Astrocyte of the hippocampus (primary cell): ENCODE data around the gene NLRX1.
"Not testable (repeated sequence)": the region's sequence is repeated elsewhere in the genome, so short reads cannot be mapped to it uniquely, and the experiment has no call there.

Experiments used
- DNase-seq: peaks from one replicate; pipeline ENCODE4 v3.0.0; 2011; ENCODE audit warnings: low read depth, low spot score

Gene NLRX1

DNA sequence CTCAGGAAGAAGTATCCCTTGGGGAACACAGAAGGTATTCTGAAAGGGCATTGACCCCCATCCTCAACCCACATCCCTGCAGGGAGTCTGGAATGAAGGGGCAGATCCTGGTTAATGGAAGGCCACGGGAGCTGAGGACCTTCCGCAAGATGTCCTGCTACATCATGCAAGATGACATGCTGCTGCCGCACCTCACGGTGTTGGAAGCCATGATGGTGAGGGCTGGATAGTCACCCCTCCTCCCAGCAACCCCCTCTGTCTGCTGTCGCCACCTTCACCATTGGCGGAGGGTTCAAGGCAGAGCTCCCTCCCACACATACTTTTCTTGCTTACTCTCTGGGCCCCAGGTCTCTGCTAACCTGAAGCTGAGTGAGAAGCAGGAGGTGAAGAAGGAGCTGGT is 14.3 kb upstream of the NLRX1 start:
- no peak for DNase-seq

GRCh38 chr11:119155733-119156492 is 12.6 kb upstream of the NLRX1 start:
- no peak for DNase-seq

DNA sequence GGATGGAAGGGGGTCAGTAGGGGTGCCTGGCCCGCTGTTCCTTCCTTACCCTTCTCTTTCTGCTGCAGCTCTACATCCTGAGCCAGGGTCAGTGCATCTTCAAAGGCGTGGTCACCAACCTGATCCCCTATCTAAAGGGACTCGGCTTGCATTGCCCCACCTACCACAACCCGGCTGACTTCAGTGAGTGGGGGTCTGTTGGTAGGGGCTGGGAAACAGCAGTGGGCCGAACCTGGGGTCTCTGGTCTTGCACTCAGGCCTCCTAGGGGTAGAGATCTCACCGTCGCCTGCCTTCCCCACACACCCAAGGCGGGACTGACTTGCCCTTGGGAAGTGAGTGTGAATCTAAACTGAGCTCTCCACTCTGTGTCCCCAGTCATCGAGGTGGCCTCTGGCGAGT is 12.0 kb upstream of the NLRX1 start:
- DNase-seq = no peak

GRCh38 chr11:119157063-119157462 is 11.5 kb upstream of the NLRX1 start:
- DNase-seq = no peak

GRCh38 chr11:119158467-119158866 is 10.1 kb upstream of the NLRX1 start:
- no peak for DNase-seq

DNA sequence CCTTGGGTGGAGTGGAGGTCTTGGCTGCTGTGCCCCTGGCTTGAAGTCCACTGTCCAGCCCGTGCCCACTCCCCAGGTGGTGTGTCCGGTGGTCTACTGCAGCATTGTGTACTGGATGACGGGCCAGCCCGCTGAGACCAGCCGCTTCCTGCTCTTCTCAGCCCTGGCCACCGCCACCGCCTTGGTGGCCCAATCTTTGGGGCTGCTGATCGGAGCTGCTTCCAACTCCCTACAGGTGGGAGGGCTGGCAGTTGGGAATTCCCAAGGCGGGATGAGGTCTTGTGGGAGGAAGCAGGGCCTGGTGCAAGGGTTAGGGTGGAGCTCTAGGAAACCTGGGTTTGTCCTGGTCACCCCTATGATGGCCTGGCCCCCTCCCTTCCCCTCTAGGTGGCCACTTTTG is 8.4 kb upstream of the NLRX1 start:
- no peak for DNase-seq

DNA sequence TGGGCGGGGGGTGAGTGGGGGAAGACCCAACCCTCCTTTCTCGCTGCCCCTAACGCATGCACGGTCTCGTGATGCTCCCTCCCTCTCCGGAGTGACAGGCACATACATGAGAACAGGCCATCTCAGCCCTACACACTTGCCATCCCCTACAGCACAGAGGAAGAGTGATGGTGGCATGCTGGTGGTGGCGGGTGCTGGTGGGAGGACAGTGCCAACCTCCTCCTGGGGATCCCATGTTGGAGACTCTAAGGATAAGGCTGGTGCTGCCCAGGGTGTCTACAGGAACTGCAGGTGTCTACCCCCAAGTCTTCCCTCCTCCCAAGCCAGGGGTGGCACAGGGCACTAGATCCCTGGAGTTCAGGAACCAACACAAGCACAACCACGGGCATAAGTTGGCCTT is 6.7 kb upstream of the NLRX1 start:
- DNase-seq = no peak

DNA sequence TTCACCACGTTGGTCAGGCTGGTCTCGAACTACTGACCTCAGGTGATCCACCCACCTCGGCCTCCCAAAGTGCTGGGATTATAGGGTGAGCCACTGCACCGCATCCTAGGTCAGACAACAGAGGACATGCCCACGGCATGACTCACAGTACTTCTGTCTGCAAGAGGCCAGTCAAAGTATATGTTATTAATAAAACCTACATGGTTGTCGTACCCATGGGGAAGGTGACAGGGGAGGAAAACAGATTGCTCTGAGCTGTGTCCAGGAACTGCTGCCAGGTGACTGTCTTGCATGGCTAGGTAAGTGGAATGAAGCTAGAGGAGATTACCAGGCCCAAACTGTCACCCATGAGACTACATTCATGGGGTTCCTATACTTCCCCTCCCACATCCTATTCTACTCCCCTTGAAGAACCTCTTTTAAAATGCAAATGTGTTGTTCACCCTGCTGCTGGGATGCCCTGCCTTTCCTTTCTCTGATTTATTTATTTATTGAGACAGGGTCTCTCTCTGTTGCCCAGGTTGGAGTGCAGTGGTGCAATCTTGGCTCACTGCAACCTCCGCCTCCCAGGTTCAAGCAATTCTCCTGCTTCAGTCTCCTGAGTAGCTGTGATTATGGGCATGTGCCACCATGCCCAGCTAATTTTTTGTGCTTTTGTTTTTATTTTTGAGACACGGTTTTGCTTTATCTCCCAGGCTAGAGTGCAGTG is 2.0 kb upstream of the NLRX1 start:
- DNase-seq = peak; percentile 64

DNA sequence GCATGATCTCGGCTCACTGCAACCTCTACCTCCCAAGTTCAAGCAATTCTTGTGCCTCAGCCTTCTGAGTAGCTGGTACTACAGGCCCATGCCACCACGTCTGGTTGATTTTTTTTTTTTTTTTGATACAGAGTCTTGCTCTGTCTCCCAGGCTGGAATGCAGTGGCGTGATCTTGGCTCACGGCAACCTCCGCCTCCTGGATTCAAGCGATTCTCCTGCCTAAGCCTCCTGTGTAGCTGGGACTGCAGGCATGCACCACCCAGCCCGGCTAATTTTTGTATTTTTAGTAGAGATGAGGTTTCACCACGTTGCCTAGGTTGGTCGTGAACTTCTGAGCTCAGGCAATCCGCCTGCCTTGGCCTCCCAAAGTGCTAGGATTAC is 1.5 kb upstream of the NLRX1 start:
- not testable (repeated sequence) for DNase-seq

GRCh38 chr11:119167933-119168332 is 592 bp upstream of the NLRX1 start:
- DNase-seq = no peak

- DNase-seq = peak; percentile 78
Observed at GRCh38 chr11:119169282-119169719, 776 bp downstream of the NLRX1 start.

DNA sequence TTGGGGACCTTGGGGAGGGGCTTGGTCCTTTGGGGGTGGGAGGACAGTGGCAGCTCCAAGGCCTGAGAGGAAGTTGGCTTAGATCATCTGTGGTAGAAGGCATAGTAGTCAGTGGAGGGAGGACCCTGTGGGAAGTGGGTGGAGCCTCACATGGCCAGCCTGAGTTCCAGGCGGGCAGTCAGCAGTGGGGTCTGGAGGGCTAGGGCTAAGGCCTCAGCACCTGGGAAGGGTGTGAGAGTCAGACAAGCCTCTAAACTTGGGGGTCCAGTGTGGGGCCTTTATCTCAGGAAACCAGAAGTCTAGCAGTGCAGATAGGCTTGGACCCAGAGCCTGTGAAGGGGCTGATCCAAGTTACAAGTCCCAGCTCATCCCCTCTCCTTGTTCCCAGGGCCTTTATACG is 4.0 kb downstream of the NLRX1 start:
- no peak for DNase-seq

DNA sequence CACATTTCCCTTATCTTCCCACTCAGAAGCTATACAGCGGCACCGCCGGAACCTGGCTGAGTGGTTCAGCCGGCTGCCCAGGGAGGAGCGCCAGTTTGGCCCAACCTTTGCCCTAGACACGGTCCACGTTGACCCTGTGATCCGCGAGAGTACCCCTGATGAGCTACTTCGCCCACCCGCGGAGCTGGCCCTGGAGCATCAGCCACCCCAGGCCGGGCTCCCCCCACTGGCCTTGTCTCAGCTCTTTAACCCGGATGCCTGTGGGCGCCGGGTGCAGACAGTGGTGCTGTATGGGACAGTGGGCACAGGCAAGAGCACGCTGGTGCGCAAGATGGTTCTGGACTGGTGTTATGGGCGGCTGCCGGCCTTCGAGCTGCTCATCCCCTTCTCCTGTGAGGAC is 4.9 kb downstream of the NLRX1 start:
- no peak for DNase-seq

DNA sequence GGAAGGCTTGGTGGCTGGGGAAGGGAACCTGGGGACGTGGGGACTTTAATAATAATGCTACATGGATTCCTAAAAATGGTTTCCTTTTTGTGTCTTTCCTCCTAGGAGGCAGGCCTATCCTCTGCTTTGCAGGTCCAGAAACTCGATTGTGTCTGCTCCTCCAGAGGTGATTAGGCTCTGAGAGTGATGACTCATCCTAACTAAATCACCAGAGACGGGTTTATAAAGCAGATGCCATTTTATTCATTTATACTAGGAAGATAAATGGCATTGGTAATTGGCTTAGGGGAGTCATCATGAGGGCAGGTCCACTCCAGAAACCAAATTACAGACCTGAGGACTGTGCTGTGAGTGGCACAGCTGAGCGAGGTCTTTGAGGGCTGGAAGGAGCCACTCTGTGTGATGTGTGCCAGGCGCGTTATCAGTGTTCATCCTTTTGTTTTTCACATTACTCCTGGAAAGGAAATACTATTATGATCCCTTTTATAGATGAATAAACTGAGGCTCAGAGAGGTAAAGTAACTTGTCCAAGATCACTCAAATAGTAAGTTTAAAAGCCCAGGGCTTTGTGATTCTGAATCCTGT is 7.1 kb downstream of the NLRX1 start:
- DNase-seq = peak; percentile 37

- DNase-seq = no peak
Observed at GRCh38 chr11:119178166-119178680, 9.7 kb downstream of the NLRX1 start.

GRCh38 chr11:119179342-119179741 is 10.8 kb downstream of the NLRX1 start:
- no peak for DNase-seq

- DNase-seq = no peak
Observed at GRCh38 chr11:119179983-119180382, 11.5 kb downstream of the NLRX1 start.

- no peak for DNase-seq
Observed at GRCh38 chr11:119180729-119181676, 12.5 kb downstream of the NLRX1 start.

DNA sequence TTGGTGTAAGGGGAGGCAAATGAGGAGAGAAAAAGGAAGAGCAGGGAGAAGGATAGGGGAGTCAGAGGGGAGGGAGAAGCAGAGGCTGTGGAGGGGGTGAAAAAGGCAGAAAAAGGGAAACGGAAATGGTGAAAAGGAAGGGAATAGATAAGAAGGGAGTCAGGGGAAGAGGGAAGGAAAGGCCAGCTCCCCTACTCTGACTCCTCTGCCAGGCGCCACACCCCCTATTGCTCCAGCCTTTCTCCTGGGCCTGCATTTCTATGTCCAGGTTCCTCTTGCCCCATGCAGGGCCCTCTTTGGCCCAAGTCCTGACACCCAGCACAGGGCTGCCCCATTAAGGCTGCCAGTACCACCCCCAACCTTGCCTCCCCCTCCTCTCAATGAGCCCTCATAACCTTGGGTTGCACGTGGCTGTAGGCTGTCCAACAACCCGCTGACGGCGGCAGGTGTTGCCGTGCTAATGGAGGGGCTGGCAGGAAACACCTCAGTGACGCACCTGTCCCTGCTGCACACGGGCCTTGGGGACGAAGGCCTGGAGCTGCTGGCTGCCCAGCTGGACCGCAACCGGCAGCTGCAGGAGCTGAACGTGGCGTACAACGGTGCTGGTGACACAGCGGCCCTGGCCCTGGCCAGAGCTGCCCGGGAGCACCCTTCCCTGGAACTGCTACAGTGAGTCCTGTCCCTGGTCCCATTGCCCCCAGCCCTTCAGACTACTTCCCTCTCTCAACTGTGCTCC is 13.3 kb downstream of the NLRX1 start:
- DNase-seq = no peak

GRCh38 chr11:119184399-119184798 is 15.9 kb downstream of the NLRX1 start:
- DNase-seq = not testable (repeated sequence)
